Measurements from ENCODE around the gene MAP4K2. TPM values are rescaled to one million over a fixed set of nuclear protein-coding genes. Genes with fewer than 3 reads are reported as not detected.

MAP4K2 gene
- total and polyA plus RNA-seq, 12 donors: 4.6 to 19.9 (median 8.4) TPM

DNA sequence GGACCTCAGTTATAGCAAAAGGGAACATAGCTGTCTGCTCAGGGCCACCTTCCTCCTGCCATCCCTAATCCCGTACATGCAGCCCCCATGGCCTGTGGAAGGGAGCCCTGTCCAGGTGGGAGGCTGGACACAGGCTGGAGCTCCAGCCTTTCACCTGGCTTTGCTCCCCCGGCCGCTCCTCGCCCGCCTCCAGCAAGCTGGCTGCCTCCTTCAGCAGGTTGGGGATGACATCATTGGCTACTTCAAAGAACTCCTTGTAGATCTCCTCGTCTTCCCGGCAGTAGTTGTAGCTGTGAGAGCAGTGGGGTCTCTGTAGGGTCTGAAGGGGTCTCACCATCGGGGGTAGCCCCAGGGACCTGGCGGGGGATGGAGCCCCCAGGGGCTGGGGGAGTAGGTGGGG is 2.5 kb upstream of the MAP4K2 start:
- intact Hi-C loops (cut with DNase I): no loop called here
- DNase-seq: no peak
- 96% methylated on average over 9 of the region's 9 CpGs for WGBS, 2 donors

GRCh38 chr11:64804346-64805210 is 1.6 kb upstream of the MAP4K2 start:
- Histone ChIP-seq H3K36me3 (peaks cover 0 to 48% (median 12%) of the 10 kb centered on the region in 9 donors), H3K27ac (peak overlapping the region; percentile 65 to 97 (median 92)), H3K4me1 (peaks cover 14 to 53% (median 33%) of the 10 kb centered on the region in 9 donors), H3K4me3 (peak overlapping the region in 2 of 10 donors; percentile 67 to 72), H3K27me3 (no peaks in the 10 kb centered on the region), H3K9me3 (no peaks in the 10 kb centered on the region)
- 91 to 92% methylated on average over 40 to 41 of the region's 41 CpGs for WGBS, 2 donors
- ATAC-seq: no peak
- DNase-seq: no peak
- intact Hi-C loops (cut with DNase I): no loop called here
- TF ChIP-seq, protein P1, sequence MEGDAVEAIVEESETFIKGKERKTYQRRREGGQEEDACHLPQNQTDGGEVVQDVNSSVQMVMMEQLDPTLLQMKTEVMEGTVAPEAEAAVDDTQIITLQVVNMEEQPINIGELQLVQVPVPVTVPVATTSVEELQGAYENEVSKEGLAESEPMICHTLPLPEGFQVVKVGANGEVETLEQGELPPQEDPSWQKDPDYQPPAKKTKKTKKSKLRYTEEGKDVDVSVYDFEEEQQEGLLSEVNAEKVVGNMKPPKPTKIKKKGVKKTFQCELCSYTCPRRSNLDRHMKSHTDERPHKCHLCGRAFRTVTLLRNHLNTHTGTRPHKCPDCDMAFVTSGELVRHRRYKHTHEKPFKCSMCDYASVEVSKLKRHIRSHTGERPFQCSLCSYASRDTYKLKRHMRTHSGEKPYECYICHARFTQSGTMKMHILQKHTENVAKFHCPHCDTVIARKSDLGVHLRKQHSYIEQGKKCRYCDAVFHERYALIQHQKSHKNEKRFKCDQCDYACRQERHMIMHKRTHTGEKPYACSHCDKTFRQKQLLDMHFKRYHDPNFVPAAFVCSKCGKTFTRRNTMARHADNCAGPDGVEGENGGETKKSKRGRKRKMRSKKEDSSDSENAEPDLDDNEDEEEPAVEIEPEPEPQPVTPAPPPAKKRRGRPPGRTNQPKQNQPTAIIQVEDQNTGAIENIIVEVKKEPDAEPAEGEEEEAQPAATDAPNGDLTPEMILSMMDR (IDR thresholded peaks at IDR 0.05): no peak

More for the DNA sequence above, 2.5 kb upstream of the MAP4K2 start:
- ATAC-seq: no peak
- no peak overlapping the region for H3K27ac ChIP-seq
- H3K4me3 ChIP-seq: no peak overlapping the region
- H3K27me3 ChIP-seq: no peaks in the 10 kb centered on the region
- H3K4me1 ChIP-seq: peaks cover 14 to 51% (median 36%) of the 10 kb centered on the region in 9 donors
- peaks cover 0 to 41% (median 12%) of the 10 kb centered on the region in 9 donors for H3K36me3 ChIP-seq
- no peaks in the 10 kb centered on the region for H3K9me3 ChIP-seq
- TF ChIP-seq, protein P1 (IDR thresholded peaks at IDR 0.05): no peak

DNA sequence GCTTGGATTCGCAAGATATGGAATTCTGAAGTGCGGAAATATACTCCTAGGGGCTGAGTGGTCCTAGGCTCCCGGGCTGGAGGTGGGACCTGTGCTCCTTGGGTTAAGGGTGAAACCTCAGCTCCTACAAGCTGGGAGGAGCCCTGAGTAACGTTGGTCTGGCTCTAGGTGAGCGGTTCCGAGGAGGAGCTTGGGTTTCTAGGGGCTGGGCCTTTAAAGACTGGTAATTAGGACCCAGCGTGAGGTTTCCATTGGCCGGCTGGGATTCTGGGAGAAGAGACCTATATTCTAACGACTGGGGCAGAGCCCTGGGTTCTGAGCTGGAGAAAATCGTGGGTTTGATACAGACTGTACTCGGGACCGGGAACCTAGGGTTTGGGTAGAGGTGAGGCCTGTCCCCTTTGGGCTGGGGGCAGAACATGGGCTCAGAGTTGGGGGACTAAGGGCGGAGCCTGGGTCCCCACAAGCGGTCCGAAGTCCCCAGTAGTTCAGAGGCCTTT is 882 bp upstream of the MAP4K2 start:
- no peak for DNase-seq
- 38 to 39% methylated on average over 15 of the region's 15 CpGs for WGBS, 2 donors
- peak in 5 of 8 donors; percentile 1 to 22 (median 14) for ATAC-seq
- Histone ChIP-seq H3K27ac (peak overlapping the region; percentile 65 to 97 (median 92)), H3K27me3 (no peaks in the 10 kb centered on the region), H3K9me3 (no peaks in the 10 kb centered on the region), H3K36me3 (peaks cover 0 to 55% (median 12%) of the 10 kb centered on the region in 9 donors), H3K4me3 (peak overlapping the region in 9 of 10 donors; percentile 56 to 92 (median 70)), H3K4me1 (peaks cover 14 to 46% (median 28%) of the 10 kb centered on the region in 9 donors)
- TF ChIP-seq, protein P1 (IDR thresholded peaks at IDR 0.05): no peak
- intact Hi-C loops (cut with DNase I): loop anchor here in 1 of 10 donors (2.0 kb wide), 1 partner anchor 25 kb away; the partner anchor contains the start of gene SF1

GRCh38 chr11:64802370-64803157 is 450 bp downstream of the MAP4K2 start:
- H3K27me3 ChIP-seq: no peaks in the 10 kb centered on the region
- TF ChIP-seq, protein P1 (IDR thresholded peaks at IDR 0.05): no peak
- no peaks in the 10 kb centered on the region for H3K9me3 ChIP-seq
- ATAC-seq: peak in 3 of 8 donors; percentile 1 to 9 (median 4)
- peak overlapping the region; percentile 63 to 97 (median 90) for H3K27ac ChIP-seq
- intact Hi-C loops (cut with DNase I): loop anchor here in 1 of 10 donors (2.0 kb wide), 1 partner anchor 24 kb away; the partner anchor contains the start of gene SF1
- WGBS, 2 donors: 13 to 16% methylated on average over 48 to 54 of the region's 54 CpGs
- peaks cover 14 to 46% (median 26%) of the 10 kb centered on the region in 9 donors for H3K4me1 ChIP-seq
- no peak for DNase-seq
- H3K4me3 ChIP-seq: peak overlapping the region; percentile 56 to 92 (median 68)
- peaks cover 0 to 57% (median 12%) of the 10 kb centered on the region in 9 donors for H3K36me3 ChIP-seq

Measured in heart right ventricle (tissue), 16 donors.